ENCODE data around the gene TIMM44.
"Not testable (repeated sequence)": the region's sequence is repeated elsewhere in the genome, so short reads cannot be mapped to it uniquely, and the experiment has no call there.

Gene TIMM44

GRCh38 chr19:7920519-7921301 lies 22.8 kb downstream of the TIMM44 start:
- Histone ChIP-seq H3K9me3 (ENCODE audit: control insufficient read depth in 1 of 2, low read length in 2 of 2) (no peaks in the 10 kb centered on the region), H3K27ac (ENCODE audit: low read depth, low read length) (peak overlapping the region; percentile 83), H3K9ac (ENCODE audit: low read depth in 1 of 2, low read length in 2 of 2) (peak overlapping the region; percentile 65 to 76), H3K27me3 (ENCODE audit: control insufficient read depth in 1 of 2, insufficient read depth in 2 of 2, low read length in 2 of 2) (peaks cover 19 to 20% of the 10 kb centered on the region in 2 donors), H3K4me3 (ENCODE audit: low read depth in 1 of 2, low read length in 2 of 2) (peak overlapping the region; percentile 82 to 84), H3K36me3 (ENCODE audit: control insufficient read depth in 1 of 2, insufficient read depth in 2 of 2, low read length in 2 of 2) (peaks cover 9 to 11% of the 10 kb centered on the region in 2 donors), H3K4me1 (ENCODE audit: control insufficient read depth in 1 of 2, insufficient read depth in 2 of 2, low read length in 2 of 2) (peaks cover 26 to 42% of the 10 kb centered on the region in 2 donors)

GRCh38 chr19:7919610-7920518 lies 23.6 kb downstream of the TIMM44 start, which contains the start of gene SNAPC2:
Gene SNAPC2 (plus strand): TSS chr19:7920338. CDS start chr19:7920367, 29 bp downstream.
- H3K9me3 ChIP-seq (ENCODE audit: control insufficient read depth in 1 of 2, low read length in 2 of 2): no peaks in the 10 kb centered on the region
- H3K27ac ChIP-seq (ENCODE audit: low read depth, low read length): peak within 1 kb of the TSS; percentile 83
- H3K27me3 ChIP-seq (ENCODE audit: control insufficient read depth in 1 of 2, insufficient read depth in 2 of 2, low read length in 2 of 2): peaks cover 25 to 27% of the 10 kb centered on the region in 2 donors
- H3K36me3 ChIP-seq (ENCODE audit: control insufficient read depth in 1 of 2, insufficient read depth in 2 of 2, low read length in 2 of 2): peaks cover 9 to 11% of the 10 kb centered on the region in 2 donors
- peaks cover 27 to 42% of the 10 kb centered on the region in 2 donors for H3K4me1 ChIP-seq (ENCODE audit: control insufficient read depth in 1 of 2, insufficient read depth in 2 of 2, low read length in 2 of 2)
- H3K4me3 ChIP-seq (ENCODE audit: low read depth in 1 of 2, low read length in 2 of 2): peak within 1 kb of the TSS; percentile 82 to 84
- peak within 1 kb of the TSS; percentile 65 to 76 for H3K9ac ChIP-seq (ENCODE audit: low read depth in 1 of 2, low read length in 2 of 2)

GRCh38 chr19:7918615-7919421 lies 24.6 kb downstream of the TIMM44 start:
- H3K4me1 ChIP-seq (ENCODE audit: control insufficient read depth in 1 of 2, insufficient read depth in 2 of 2, low read length in 2 of 2): peaks cover 27 to 42% of the 10 kb centered on the region in 2 donors
- H3K27ac ChIP-seq (ENCODE audit: low read depth, low read length): no peak overlapping the region
- H3K9ac ChIP-seq (ENCODE audit: low read depth in 1 of 2, low read length in 2 of 2): peak overlapping the region; percentile 44 to 62
- no peaks in the 10 kb centered on the region for H3K9me3 ChIP-seq (ENCODE audit: control insufficient read depth in 1 of 2, low read length in 2 of 2)
- H3K27me3 ChIP-seq (ENCODE audit: control insufficient read depth in 1 of 2, insufficient read depth in 2 of 2, low read length in 2 of 2): peaks cover 25 to 27% of the 10 kb centered on the region in 2 donors
- H3K36me3 ChIP-seq (ENCODE audit: control insufficient read depth in 1 of 2, insufficient read depth in 2 of 2, low read length in 2 of 2): peaks cover 9 to 11% of the 10 kb centered on the region in 2 donors
- H3K4me3 ChIP-seq (ENCODE audit: low read depth in 1 of 2, low read length in 2 of 2): peak overlapping the region; percentile 66 to 75

- peaks cover 27 to 42% of the 10 kb centered on the region in 2 donors for H3K4me1 ChIP-seq (ENCODE audit: control insufficient read depth in 1 of 2, insufficient read depth in 2 of 2, low read length in 2 of 2)
- H3K27me3 ChIP-seq (ENCODE audit: control insufficient read depth in 1 of 2, insufficient read depth in 2 of 2, low read length in 2 of 2): peaks cover 25 to 27% of the 10 kb centered on the region in 2 donors
Measured at GRCh38 chr19:7918062-7918614, 25.3 kb downstream of the TIMM44 start.

GRCh38 chr19:7917267-7918061 lies 26.0 kb downstream of the TIMM44 start:
- Histone ChIP-seq H3K27ac (ENCODE audit: low read depth, low read length) (no peak overlapping the region), H3K4me3 (ENCODE audit: low read depth in 1 of 2, low read length in 2 of 2) (peak overlapping the region; percentile 15 to 50), H3K9me3 (ENCODE audit: control insufficient read depth in 1 of 2, low read length in 2 of 2) (no peaks in the 10 kb centered on the region), H3K36me3 (ENCODE audit: control insufficient read depth in 1 of 2, insufficient read depth in 2 of 2, low read length in 2 of 2) (peaks cover 7 to 12% of the 10 kb centered on the region in 2 donors), H3K27me3 (ENCODE audit: control insufficient read depth in 1 of 2, insufficient read depth in 2 of 2, low read length in 2 of 2) (peaks cover 25 to 27% of the 10 kb centered on the region in 2 donors), H3K4me1 (ENCODE audit: control insufficient read depth in 1 of 2, insufficient read depth in 2 of 2, low read length in 2 of 2) (peaks cover 27 to 42% of the 10 kb centered on the region in 2 donors), H3K9ac (ENCODE audit: low read depth in 1 of 2, low read length in 2 of 2) (peak overlapping the region in 1 of 2 donors; percentile 38)

More at GRCh38 chr19:7918062-7918614, 25.3 kb downstream of the TIMM44 start:
- Histone ChIP-seq H3K36me3 (ENCODE audit: control insufficient read depth in 1 of 2, insufficient read depth in 2 of 2, low read length in 2 of 2) (peaks cover 9 to 11% of the 10 kb centered on the region in 2 donors), H3K4me3 (ENCODE audit: low read depth in 1 of 2, low read length in 2 of 2) (peak overlapping the region; percentile 66 to 75)
- not testable (repeated sequence) for H3K27ac ChIP-seq (ENCODE audit: low read depth, low read length); H3K9me3 ChIP-seq (ENCODE audit: control insufficient read depth in 1 of 2, low read length in 2 of 2); H3K9ac ChIP-seq (ENCODE audit: low read depth in 1 of 2, low read length in 2 of 2)

- H3K9ac ChIP-seq (ENCODE audit: low read depth in 1 of 2, low read length in 2 of 2): no peak overlapping the region
- no peaks in the 10 kb centered on the region for H3K9me3 ChIP-seq (ENCODE audit: control insufficient read depth in 1 of 2, low read length in 2 of 2)
- H3K4me3 ChIP-seq (ENCODE audit: low read depth in 1 of 2, low read length in 2 of 2): peak overlapping the region in 1 of 2 donors; percentile 50
- H3K4me1 ChIP-seq (ENCODE audit: control insufficient read depth in 1 of 2, insufficient read depth in 2 of 2, low read length in 2 of 2): peaks cover 27 to 38% of the 10 kb centered on the region in 2 donors
- peaks cover 25 to 27% of the 10 kb centered on the region in 2 donors for H3K27me3 ChIP-seq (ENCODE audit: control insufficient read depth in 1 of 2, insufficient read depth in 2 of 2, low read length in 2 of 2)
- no peak overlapping the region for H3K27ac ChIP-seq (ENCODE audit: low read depth, low read length)
- peaks cover 2 to 11% of the 10 kb centered on the region in 2 donors for H3K36me3 ChIP-seq (ENCODE audit: control insufficient read depth in 1 of 2, insufficient read depth in 2 of 2, low read length in 2 of 2)
Measured at GRCh38 chr19:7916955-7917266, 26.6 kb downstream of the TIMM44 start.

GRCh38 chr19:7916103-7916954 lies 27.1 kb downstream of the TIMM44 start:
- H3K27me3 ChIP-seq (ENCODE audit: control insufficient read depth in 1 of 2, insufficient read depth in 2 of 2, low read length in 2 of 2): peaks cover 25 to 27% of the 10 kb centered on the region in 2 donors
- no peaks in the 10 kb centered on the region for H3K9me3 ChIP-seq (ENCODE audit: control insufficient read depth in 1 of 2, low read length in 2 of 2)
- peaks cover 2 to 15% of the 10 kb centered on the region in 2 donors for H3K36me3 ChIP-seq (ENCODE audit: control insufficient read depth in 1 of 2, insufficient read depth in 2 of 2, low read length in 2 of 2)
- no peak overlapping the region for H3K9ac ChIP-seq (ENCODE audit: low read depth in 1 of 2, low read length in 2 of 2)
- H3K4me3 ChIP-seq (ENCODE audit: low read depth in 1 of 2, low read length in 2 of 2): peak overlapping the region in 1 of 2 donors; percentile 8
- no peak overlapping the region for H3K27ac ChIP-seq (ENCODE audit: low read depth, low read length)
- H3K4me1 ChIP-seq (ENCODE audit: control insufficient read depth in 1 of 2, insufficient read depth in 2 of 2, low read length in 2 of 2): peaks cover 21 to 32% of the 10 kb centered on the region in 2 donors

- Histone ChIP-seq H3K9me3 (ENCODE audit: control insufficient read depth in 1 of 2, low read length in 2 of 2) (no peaks in the 10 kb centered on the region), H3K27me3 (ENCODE audit: control insufficient read depth in 1 of 2, insufficient read depth in 2 of 2, low read length in 2 of 2) (peaks cover 25 to 27% of the 10 kb centered on the region in 2 donors), H3K9ac (ENCODE audit: low read depth in 1 of 2, low read length in 2 of 2) (no peak overlapping the region), H3K36me3 (ENCODE audit: control insufficient read depth in 1 of 2, insufficient read depth in 2 of 2, low read length in 2 of 2) (peaks cover 8 to 23% of the 10 kb centered on the region in 2 donors), H3K27ac (ENCODE audit: low read depth, low read length) (no peak overlapping the region), H3K4me1 (ENCODE audit: control insufficient read depth in 1 of 2, insufficient read depth in 2 of 2, low read length in 2 of 2) (peaks cover 16 to 27% of the 10 kb centered on the region in 2 donors), H3K4me3 (ENCODE audit: low read depth in 1 of 2, low read length in 2 of 2) (no peak overlapping the region)
Measured at GRCh38 chr19:7915250-7916102, 28.0 kb downstream of the TIMM44 start.
